HFF-Myc (cell line): ENCODE measurements around the gene HDC.

Experiments
- DNase-seq: peaks from one replicate; pipeline ENCODE4 v3.0.0-alpha.2; 2011; ENCODE audit warnings: low read depth; ENCODE audit errors: extremely low read depth
- H3K4me3 ChIP-seq: replicated peaks from 2 replicates; pipeline ENCODE4 v1.5.1; 2011; ENCODE audit warnings: low read depth, mild to moderate bottlenecking, control low read depth, low read length
- TF ChIP-seq, protein P1 (sequence below): IDR thresholded peaks from 2 replicates; pipeline ENCODE4 v1.5.1; 2012; ENCODE audit warnings: mild to moderate bottlenecking, low read depth, low read length, control low read depth; ENCODE audit errors: missing control alignments

The HDC gene

DNA sequence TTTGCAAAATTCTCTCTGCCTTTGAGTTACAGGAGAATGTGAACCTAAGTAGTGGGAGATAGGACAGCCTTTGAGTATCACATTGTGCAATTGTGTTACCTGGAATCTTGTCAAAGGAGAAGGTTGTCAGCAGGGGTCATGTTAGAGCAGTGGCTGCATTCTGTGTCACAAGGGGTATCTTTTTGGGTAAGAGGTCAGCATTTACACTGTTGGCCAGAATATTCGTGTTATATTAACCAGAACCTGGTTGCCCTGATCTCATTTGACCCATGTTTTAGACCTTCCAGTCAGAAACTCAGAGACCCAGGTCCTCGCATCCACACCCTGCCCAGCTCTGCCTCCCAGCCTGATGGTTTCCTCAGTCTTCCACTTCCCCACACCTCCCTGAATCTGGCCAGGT, 27.3 kb downstream of the HDC start:
- TF ChIP-seq, protein P1, sequence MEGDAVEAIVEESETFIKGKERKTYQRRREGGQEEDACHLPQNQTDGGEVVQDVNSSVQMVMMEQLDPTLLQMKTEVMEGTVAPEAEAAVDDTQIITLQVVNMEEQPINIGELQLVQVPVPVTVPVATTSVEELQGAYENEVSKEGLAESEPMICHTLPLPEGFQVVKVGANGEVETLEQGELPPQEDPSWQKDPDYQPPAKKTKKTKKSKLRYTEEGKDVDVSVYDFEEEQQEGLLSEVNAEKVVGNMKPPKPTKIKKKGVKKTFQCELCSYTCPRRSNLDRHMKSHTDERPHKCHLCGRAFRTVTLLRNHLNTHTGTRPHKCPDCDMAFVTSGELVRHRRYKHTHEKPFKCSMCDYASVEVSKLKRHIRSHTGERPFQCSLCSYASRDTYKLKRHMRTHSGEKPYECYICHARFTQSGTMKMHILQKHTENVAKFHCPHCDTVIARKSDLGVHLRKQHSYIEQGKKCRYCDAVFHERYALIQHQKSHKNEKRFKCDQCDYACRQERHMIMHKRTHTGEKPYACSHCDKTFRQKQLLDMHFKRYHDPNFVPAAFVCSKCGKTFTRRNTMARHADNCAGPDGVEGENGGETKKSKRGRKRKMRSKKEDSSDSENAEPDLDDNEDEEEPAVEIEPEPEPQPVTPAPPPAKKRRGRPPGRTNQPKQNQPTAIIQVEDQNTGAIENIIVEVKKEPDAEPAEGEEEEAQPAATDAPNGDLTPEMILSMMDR, result no peak
- H3K4me3 ChIP-seq, result no peak overlapping the region
- DNase-seq, result no peak

DNA sequence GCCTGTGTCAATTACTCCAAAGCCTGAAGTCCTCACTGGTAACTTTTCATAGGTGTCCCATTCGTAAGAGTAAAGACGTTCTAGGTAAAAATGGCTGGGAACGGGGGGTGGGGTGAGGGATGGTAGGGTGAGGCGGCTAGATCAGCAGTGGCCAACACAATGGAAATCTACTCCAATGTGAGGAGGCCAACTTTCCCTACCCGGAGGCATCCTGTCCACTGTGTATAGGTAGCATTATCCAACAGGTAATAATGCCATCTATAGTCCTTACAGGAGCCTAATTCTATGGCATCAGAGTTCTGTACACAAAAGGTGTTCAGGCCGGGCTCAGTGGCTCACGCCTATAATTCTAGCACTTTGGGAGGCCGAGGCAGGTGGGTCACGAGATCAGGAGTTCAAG, 29.1 kb downstream of the HDC start:
- no peak overlapping the region for H3K4me3 ChIP-seq
- no peak for DNase-seq
- TF ChIP-seq, protein P1, result no peak

DNA sequence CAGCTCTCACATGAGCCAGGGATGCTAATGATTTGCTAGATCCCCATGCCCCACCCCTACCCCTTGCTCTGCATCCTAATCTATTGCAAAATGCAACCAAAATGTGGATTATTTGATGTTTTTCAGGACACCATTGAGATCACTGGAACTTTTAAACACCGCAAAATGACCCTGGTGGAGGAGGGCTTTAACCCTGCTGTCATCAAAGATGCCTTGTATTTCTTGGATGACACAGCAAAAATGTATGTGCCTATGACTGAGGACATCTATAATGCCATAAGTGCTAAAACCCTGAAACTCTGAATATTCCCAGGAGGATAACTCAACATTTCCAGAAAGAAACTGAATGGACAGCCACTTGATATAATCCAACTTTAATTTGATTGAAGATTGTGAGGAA, 29.7 kb downstream of the HDC start:
- no peak for DNase-seq
- TF ChIP-seq, protein P1, result no peak
- H3K4me3 ChIP-seq, result no peak overlapping the region

DNA sequence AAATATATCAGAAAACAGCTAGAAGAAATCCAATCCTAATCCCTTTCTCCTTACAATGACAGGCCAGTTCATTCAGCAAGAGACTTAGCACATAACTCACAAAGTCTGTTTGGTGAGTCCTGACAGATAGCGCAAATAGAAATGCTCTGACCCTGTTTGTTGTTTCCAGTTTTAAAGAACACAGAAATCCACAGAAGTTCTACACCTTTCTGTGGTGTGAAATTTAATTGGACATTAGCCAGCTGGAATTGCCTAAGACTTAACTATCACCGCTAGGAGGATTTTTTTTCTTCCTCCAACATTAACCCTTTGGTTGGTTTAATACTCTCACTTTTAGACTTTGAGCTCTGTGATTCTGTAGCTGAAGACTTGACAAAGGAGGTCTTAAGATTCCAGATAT, 30.8 kb downstream of the HDC start:
- DNase-seq, result no peak

DNA sequence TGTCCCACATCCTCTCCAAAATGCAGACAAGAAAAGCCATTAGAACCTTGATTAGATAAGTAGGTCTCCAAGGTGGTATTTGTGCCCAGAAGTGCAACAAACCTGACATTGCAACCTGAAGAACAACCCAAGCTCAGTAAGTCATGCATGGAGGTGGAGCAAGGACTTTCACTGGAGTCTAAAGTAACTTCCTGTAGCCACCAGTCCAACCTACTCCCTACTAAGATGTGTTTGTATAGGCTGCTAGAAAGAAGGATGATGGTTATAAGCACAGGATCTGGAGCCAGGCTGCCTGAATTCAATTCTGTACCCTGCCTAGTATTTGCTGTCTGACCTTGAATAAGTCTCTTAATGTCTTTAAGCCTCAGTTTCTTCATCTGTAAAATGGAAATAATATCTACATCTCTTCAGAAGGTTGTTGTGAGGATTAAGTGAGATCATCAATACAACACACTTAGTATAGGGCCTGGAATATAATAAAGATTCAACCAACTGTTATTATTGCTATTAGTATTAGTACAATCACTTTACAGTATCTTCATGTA, 32.3 kb downstream of the HDC start:
- no peak overlapping the region for H3K4me3 ChIP-seq
- DNase-seq, result no peak
- TF ChIP-seq, protein P1, result no peak

More for the DNA sequence above, 30.8 kb downstream of the HDC start:
- no peak overlapping the region for H3K4me3 ChIP-seq
- TF ChIP-seq, protein P1, result no peak

DNA sequence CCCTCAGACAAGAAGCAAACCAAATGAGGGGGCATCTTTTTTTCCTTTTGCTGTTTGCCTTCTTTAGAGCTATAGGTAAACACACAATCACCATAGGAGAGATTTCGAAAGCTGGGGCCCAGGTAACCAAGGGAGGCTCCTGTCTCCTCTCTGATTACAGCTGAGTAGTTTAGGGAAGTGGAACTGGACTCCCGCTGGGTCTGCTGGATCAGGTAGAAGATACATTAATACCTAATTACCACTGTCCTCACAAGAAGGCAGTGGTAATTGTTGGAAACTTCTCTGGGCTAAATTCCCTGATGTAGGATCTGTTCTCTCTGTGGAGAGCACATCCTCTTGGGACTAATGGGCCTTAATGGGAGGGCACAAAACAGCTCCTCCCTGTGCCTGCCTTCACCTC, 32.7 kb downstream of the HDC start:
- DNase-seq, result no peak
- TF ChIP-seq, protein P1, result no peak
- H3K4me3 ChIP-seq, result no peak overlapping the region

DNA sequence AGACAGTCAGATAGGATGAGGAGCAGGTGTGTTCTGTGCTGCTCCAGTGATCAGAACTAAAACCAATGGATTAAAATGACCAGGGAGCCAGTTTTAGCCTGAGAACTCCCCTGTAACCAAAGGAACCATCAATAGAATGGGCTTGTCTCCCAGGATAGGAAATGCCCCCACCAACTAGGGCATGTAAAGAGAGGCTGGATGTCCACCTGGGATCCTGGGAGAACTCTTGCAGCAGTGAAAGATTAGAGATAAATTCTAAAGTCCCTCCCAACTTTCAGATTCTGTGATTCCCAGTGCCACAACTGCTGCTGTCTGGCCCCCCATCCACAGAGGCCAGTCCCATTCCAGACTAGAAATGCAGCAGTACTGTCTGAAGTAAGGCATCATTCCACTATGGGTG, 33.8 kb downstream of the HDC start:
- no peak overlapping the region for H3K4me3 ChIP-seq
- DNase-seq, result no peak
- TF ChIP-seq, protein P1, result no peak
